Neural crest cell (in vitro differentiated cells): ENCODE results near the gene OPRPN. TPM values are rescaled to one million over a fixed set of nuclear protein-coding genes. Genes with fewer than 3 reads are reported as not detected.

Experiments
- DNase-seq: peaks from one replicate; pipeline ENCODE4 v3.0.0; 2021; ENCODE audit warnings: low read depth, mixed read lengths, low spot score
- H3K27ac Mint-ChIP-seq: one replicate; pipeline ENCODE4 v1.8.0; 2021; ENCODE audit warnings: mild to moderate bottlenecking, mixed read lengths; ENCODE audit not compliant: unreplicated experiment
- H3K27me3 Mint-ChIP-seq: 2 replicates; pipeline ENCODE4 v1.8.0; 2021; ENCODE audit warnings: low read depth, mild to moderate bottlenecking, mixed read lengths
- H3K36me3 Mint-ChIP-seq: 2 replicates; pipeline ENCODE4 v1.8.0; 2021; ENCODE audit warnings: low read depth, mild to moderate bottlenecking, mixed read lengths
- H3K4me1 Mint-ChIP-seq: 2 replicates; pipeline ENCODE4 v1.8.0; 2021; ENCODE audit warnings: mixed read lengths
- H3K4me3 Mint-ChIP-seq: one replicate; pipeline ENCODE4 v1.8.0; 2021; ENCODE audit warnings: mild to moderate bottlenecking, mixed read lengths
- H3K9me3 Mint-ChIP-seq: 2 replicates; pipeline ENCODE4 v1.8.0; 2021; ENCODE audit warnings: mixed read lengths
- CTCF ChIP-seq: fragments of 200-600 bp; sonication (generic); conservative IDR thresholded peaks from 2 replicates; pipeline ENCODE4 v1.5.0; 2021; ENCODE audit warnings: antibody characterized with exemption, mild to moderate bottlenecking
- long read RNA-seq: library from polyadenylated mRNA; unstranded; transcript quantifications from one replicate; pipeline ENCODE4 v2.0.0, GENCODE V29; 2020
- total RNA-seq: library from RNA; stranded (reverse); gene quantifications from 2 replicates; pipeline ENCODE4 v1.2.1, GENCODE V29; 2021

Gene OPRPN, protein sequence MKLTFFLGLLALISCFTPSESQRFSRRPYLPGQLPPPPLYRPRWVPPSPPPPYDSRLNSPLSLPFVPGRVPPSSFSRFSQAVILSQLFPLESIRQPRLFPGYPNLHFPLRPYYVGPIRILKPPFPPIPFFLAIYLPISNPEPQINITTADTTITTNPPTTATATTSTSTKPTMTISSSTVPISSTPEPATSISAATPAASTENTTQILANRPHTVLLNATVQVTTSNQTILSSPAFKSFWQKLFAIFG
- not detected in 2 replicates for total RNA-seq
- long read RNA-seq: 0 reads

DNA sequence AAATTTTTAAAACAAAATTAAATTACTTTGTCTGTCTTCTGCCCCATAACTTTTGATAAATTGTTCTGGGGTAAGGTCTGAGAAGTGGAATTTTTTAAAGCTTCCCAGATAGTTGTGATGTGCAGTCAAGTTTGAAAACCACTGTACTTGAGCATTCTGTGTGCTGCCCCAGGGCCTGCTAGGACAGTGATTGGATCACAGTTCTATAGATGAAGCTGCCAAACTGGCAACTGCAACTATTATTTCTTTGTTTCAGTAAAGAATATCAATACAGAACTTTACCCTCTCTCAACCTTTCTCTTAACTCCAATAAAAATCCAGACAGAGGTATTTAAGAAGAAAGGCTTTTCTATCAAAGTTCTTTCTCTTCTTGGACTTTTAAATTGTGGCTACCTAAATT is at the start of gene OPRPN:
TSS of gene OPRPN (plus strand) at position 361 of the 400 bp plus-strand sequence. CDS start 1,346 bp downstream, outside the sequence.
- DNase-seq: no peak
- no peak for TF ChIP-seq CTCF
- no peaks in the 10 kb centered on the region for H3K9me3 Mint-ChIP-seq
- no peaks in the 10 kb centered on the region for H3K36me3 Mint-ChIP-seq
- peaks cover 3% of the 10 kb centered on the region for H3K27me3 Mint-ChIP-seq
- H3K4me1 Mint-ChIP-seq: no peaks in the 10 kb centered on the region
- H3K27ac Mint-ChIP-seq: no peak within 1 kb of the TSS
- H3K4me3 Mint-ChIP-seq: no peak within 1 kb of the TSS

- H3K27me3 Mint-ChIP-seq: peaks cover 8% of the 10 kb centered on the region
- TF ChIP-seq CTCF: no peak
- no peaks in the 10 kb centered on the region for H3K4me1 Mint-ChIP-seq
- DNase-seq: no peak
- H3K27ac Mint-ChIP-seq: no peak overlapping the region
- no peaks in the 10 kb centered on the region for H3K9me3 Mint-ChIP-seq
- no peak overlapping the region for H3K4me3 Mint-ChIP-seq
- H3K36me3 Mint-ChIP-seq: no peaks in the 10 kb centered on the region
Measured at GRCh38 chr4:70356185-70356584, 41.6 kb upstream of the OPRPN start.

DNA sequence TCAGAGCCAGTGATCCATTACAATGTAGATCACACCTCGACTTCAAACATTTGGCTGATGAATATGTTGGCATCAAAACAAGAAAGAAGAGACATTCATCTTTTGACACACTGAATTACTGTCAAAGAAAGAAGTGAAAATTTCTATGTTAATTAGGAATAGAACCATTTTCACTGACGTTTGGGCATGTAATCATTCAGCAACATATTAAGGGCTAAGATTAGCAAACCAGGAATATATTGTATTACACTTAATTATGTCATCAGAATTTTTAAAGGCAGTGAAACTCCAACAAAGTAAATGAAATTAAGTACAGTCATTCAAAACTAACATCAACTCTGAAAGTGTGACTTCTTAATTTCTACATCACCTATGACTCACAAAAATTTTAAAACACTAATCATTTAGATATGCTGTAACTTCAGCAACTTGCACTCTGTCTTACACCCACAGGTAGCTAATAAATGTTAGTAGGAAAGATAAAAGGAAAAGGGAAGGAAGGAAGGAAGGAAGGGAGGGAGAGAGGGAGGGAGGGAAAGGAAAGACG is 38.6 kb upstream of the OPRPN start:
- Mint-ChIP-seq H3K9me3 (no peaks in the 10 kb centered on the region), H3K27ac (no peak overlapping the region), H3K27me3 (no peaks in the 10 kb centered on the region), H3K36me3 (no peaks in the 10 kb centered on the region), H3K4me3 (no peak overlapping the region), H3K4me1 (no peaks in the 10 kb centered on the region)
- TF ChIP-seq CTCF: no peak
- DNase-seq: no peak

GRCh38 chr4:70360460-70360859 is 37.3 kb upstream of the OPRPN start, which contains the start of gene SMR3A:
SMR3A (plus strand) TSS chr4:70360760; CDS start chr4:70362116, 1,356 bp downstream.
- DNase-seq: no peak
- Mint-ChIP-seq H3K36me3 (no peaks in the 10 kb centered on the region), H3K9me3 (no peaks in the 10 kb centered on the region)

GRCh38 chr4:70364002-70364401 is 33.7 kb upstream of the OPRPN start:
- Mint-ChIP-seq H3K27ac (no peak overlapping the region), H3K9me3 (no peaks in the 10 kb centered on the region), H3K4me1 (no peaks in the 10 kb centered on the region), H3K36me3 (no peaks in the 10 kb centered on the region), H3K27me3 (no peaks in the 10 kb centered on the region), H3K4me3 (no peak overlapping the region)
- TF ChIP-seq CTCF: no peak
- no peak for DNase-seq

More at GRCh38 chr4:70360460-70360859, 37.3 kb upstream of the OPRPN start, which contains the start of gene SMR3A:
- Mint-ChIP-seq H3K4me1 (no peaks in the 10 kb centered on the region), H3K27me3 (no peaks in the 10 kb centered on the region), H3K4me3 (no peak within 1 kb of the TSS), H3K27ac (no peak within 1 kb of the TSS)
- TF ChIP-seq CTCF: no peak
